GM12892 (cell line): Measurements from ENCODE around the gene CRTC3.
A peak's percentile ranks its signal among the peaks of the same experiment; 100 is the strongest.

ENCODE experiments used
- DNase-seq: peaks from one replicate; pipeline ENCODE4 v3.0.0; 2011; ENCODE audit not compliant: insufficient read length
- FAIRE-seq: peaks from 2 replicates; lab custom pipeline; 2011; peaks lifted over from hg19 to GRCh38; lab: Jason Lieb, UNC
- POLR2A ChIP-seq: IDR thresholded peaks from 2 replicates; pipeline ENCODE4 v1.6.1; 2011; ENCODE audit warnings: low read depth, low read length, control low read depth
- POLR2AphosphoS5 ChIP-seq: IDR thresholded peaks from 2 replicates; pipeline ENCODE4 v1.6.1; 2011; ENCODE audit warnings: low read depth, low read length, control low read depth
- TAF1 ChIP-seq: IDR thresholded peaks from 2 replicates; pipeline ENCODE4 v1.6.1; 2011; ENCODE audit warnings: low read depth, mild to moderate bottlenecking, control low read depth, low read length, borderline replicate concordance

The CRTC3 gene

GRCh38 chr15:90557186-90558084 lies 27.7 kb downstream of the CRTC3 start:
- DNase-seq (no peak), FAIRE-seq (no peak)
- TF ChIP-seq POLR2A = no peak
- no peak for TF ChIP-seq POLR2AphosphoS5
- TF ChIP-seq TAF1 = no peak

- TF ChIP-seq POLR2AphosphoS5 (no peak), TAF1 (no peak), POLR2A (no peak)
- FAIRE-seq (no peak), DNase-seq (no peak)
These were observed 28.4 kb downstream of the CRTC3 start for GRCh38 chr15:90558171-90558573.

- FAIRE-seq = no peak
- TF ChIP-seq POLR2A = no peak
- no peak for TF ChIP-seq POLR2AphosphoS5
- no peak for TF ChIP-seq TAF1
- DNase-seq = no peak
These were observed 29.4 kb downstream of the CRTC3 start for GRCh38 chr15:90559119-90559518.

GRCh38 chr15:90560229-90560776 lies 30.6 kb downstream of the CRTC3 start:
- FAIRE-seq (no peak), DNase-seq (no peak)
- TF ChIP-seq TAF1 (no peak), POLR2A (no peak), POLR2AphosphoS5 (no peak)

GRCh38 chr15:90561344-90562244 lies 31.9 kb downstream of the CRTC3 start:
- no peak for TF ChIP-seq TAF1
- no peak for TF ChIP-seq POLR2A
- TF ChIP-seq POLR2AphosphoS5 = no peak
- no peak for FAIRE-seq
- no peak for DNase-seq

GRCh38 chr15:90562669-90563068 lies 32.9 kb downstream of the CRTC3 start:
- FAIRE-seq (no peak), DNase-seq (no peak)
- TF ChIP-seq POLR2A (no peak), TAF1 (no peak), POLR2AphosphoS5 (no peak)

- no peak for FAIRE-seq
- DNase-seq = no peak
- TF ChIP-seq TAF1 = no peak
- no peak for TF ChIP-seq POLR2AphosphoS5
- no peak for TF ChIP-seq POLR2A
These were observed 33.7 kb downstream of the CRTC3 start for GRCh38 chr15:90563463-90563862.

GRCh38 chr15:90564051-90564450 lies 34.3 kb downstream of the CRTC3 start:
- no peak for DNase-seq
- no peak for FAIRE-seq
- no peak for TF ChIP-seq POLR2A
- TF ChIP-seq TAF1 = no peak
- TF ChIP-seq POLR2AphosphoS5 = no peak

GRCh38 chr15:90564590-90564989 lies 34.9 kb downstream of the CRTC3 start:
- no peak for TF ChIP-seq TAF1
- no peak for TF ChIP-seq POLR2A
- TF ChIP-seq POLR2AphosphoS5 = no peak
- FAIRE-seq = peak; percentile 5
- no peak for DNase-seq

GRCh38 chr15:90565866-90566265 lies 36.1 kb downstream of the CRTC3 start:
- TF ChIP-seq POLR2A (no peak), TAF1 (no peak), POLR2AphosphoS5 (no peak)
- no peak for DNase-seq
- no peak for FAIRE-seq

GRCh38 chr15:90570643-90571042 lies 40.9 kb downstream of the CRTC3 start:
- no peak for DNase-seq
- TF ChIP-seq TAF1 (no peak), POLR2AphosphoS5 (no peak), POLR2A (no peak)
- FAIRE-seq = no peak
